HCT116 (cell line): ENCODE data around the gene EPHA6.

ENCODE experiments used
- ATF3 ChIP-seq: IDR thresholded peaks from 2 replicates; pipeline ENCODE4 v1.6.1; 2012
- CTCF ChIP-seq, 3 experiments: fragments of 200-600 bp in 1 of 3; sonication (generic) in 1 of 3; IDR thresholded peaks in 2 of 3; conservative IDR thresholded peaks in 1 of 3; 2 replicates each; pipeline ENCODE4 v1.5.1; 2012 to 2017; ENCODE audit warnings: low read depth in 2 of 3, low read length in 2 of 3, antibody characterized with exemption in 1 of 3, borderline replicate concordance in 1 of 3, control low read depth in 1 of 3, mild to moderate bottlenecking in 1 of 3, mixed read lengths in 1 of 3, mixed run types in 1 of 3, moderate library complexity in 1 of 3; ENCODE audit not compliant: insufficient read depth in 1 of 3
- EZH2 ChIP-seq: fragments of 200-600 bp; sonication (generic); IDR thresholded peaks from 2 replicates; pipeline ENCODE4 v1.6.1; 2017; ENCODE audit warnings: antibody characterized with exemption, mixed run types
- MAX ChIP-seq: IDR thresholded peaks from 2 replicates; pipeline ENCODE4 v1.6.1; 2012
- POLR2A ChIP-seq: IDR thresholded peaks from 2 replicates; pipeline ENCODE4 v1.7.0; 2011; ENCODE audit warnings: borderline replicate concordance; ENCODE audit not compliant: insufficient read depth, insufficient read length; ENCODE audit errors: extremely low read depth
- POLR2AphosphoS5 ChIP-seq: IDR thresholded peaks from 2 replicates; pipeline ENCODE4 v1.6.1; 2011; ENCODE audit warnings: mild to moderate bottlenecking, low read depth, low read length, moderate library complexity
- SP1 ChIP-seq: IDR thresholded peaks from 2 replicates; pipeline ENCODE4 v1.6.1; 2012; ENCODE audit warnings: low read depth
- TCF7L2 ChIP-seq: IDR thresholded peaks from 2 replicates; pipeline ENCODE4 v1.7.0; 2011; ENCODE audit warnings: borderline replicate concordance, inconsistent platforms; ENCODE audit not compliant: insufficient read depth, insufficient read length; ENCODE audit errors: extremely low read depth

GRCh38 chr3:96813820-96814650 lies at the start of gene EPHA6:
- no peak for TF ChIP-seq POLR2A
- TF ChIP-seq CTCF (IDR thresholded peaks at IDR 0.05 in 2 of 3, conservative IDR thresholded peaks at IDR 0.05 in 1 of 3; ENCODE audit: borderline replicate concordance in 1 of 3, insufficient read depth in 1 of 3, low read depth in 2 of 3, low read length in 2 of 3): no peak
- TF ChIP-seq ATF3: no peak
- TF ChIP-seq TCF7L2: no peak
- no peak for TF ChIP-seq SP1
- TF ChIP-seq EZH2: no peak
- no peak for TF ChIP-seq POLR2AphosphoS5
- no peak for TF ChIP-seq MAX
